Stimulated activated CD8-positive, alpha-beta memory T cell treated with anti-CD3 and anti-CD28 coated beads, Interleukin-15, amount 100 ng/mL, for 48 hours (primary cell): ENCODE data around the gene KCNG4.
"Not testable (repeated sequence)": the region's sequence is repeated elsewhere in the genome, so short reads cannot be mapped to it uniquely, and the experiment has no call there.

Experiments
- DNase-seq, 2 donors: peaks; one replicate each; pipeline ENCODE4 v3.0.0-alpha.2; 2020; ENCODE audit warnings: low read depth in 2 of 2

The KCNG4 gene

DNA sequence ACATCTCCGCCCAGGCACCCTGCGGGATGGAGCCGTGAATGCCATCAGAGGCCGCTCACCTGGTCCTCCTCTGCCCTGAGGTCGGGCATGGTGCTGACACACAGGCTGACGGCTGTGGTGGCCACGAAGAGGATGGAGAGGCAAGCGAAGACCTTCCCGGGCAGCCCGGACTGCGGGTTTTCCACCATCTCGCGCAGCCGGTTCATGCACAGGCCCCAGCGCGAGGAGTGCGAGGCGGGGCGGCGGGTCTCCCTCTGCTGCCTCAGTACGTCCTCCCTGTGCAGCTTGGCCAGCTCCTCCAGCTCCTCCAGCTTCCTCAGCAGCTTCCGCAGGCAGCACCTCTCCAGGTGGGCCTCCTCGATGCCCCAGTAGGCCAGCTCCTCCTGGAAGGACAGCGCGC, 3.1 kb downstream of the KCNG4 start:
- DNase-seq: no peak

GRCh38 chr16:84234321-84235241, 5.2 kb downstream of the KCNG4 start:
- DNase-seq: no peak

GRCh38 chr16:84233748-84234147, 6.1 kb downstream of the KCNG4 start:
- no peak for DNase-seq

GRCh38 chr16:84232969-84233368, 6.8 kb downstream of the KCNG4 start:
- no peak for DNase-seq

DNA sequence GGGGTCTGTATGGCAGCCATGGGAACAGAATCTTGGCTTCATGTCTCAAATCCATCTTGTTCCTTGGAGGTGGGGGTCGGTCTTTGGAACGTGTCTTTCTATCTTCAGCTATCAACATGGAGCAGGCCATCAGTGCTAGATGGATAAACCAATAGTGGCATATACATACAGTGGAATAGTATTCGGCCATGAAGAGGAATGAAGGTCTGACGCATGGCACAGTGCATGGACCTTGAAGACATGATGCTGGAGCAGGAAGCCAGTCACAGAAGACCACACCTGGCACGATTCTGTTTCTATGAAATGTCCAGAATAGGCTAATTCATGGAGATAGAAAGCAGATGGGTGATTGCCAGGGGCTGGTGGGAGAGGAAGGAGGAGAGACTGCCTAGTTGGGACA, 7.8 kb downstream of the KCNG4 start:
- DNase-seq: no peak

GRCh38 chr16:84229471-84229870, 10.3 kb downstream of the KCNG4 start:
- DNase-seq: no peak

DNA sequence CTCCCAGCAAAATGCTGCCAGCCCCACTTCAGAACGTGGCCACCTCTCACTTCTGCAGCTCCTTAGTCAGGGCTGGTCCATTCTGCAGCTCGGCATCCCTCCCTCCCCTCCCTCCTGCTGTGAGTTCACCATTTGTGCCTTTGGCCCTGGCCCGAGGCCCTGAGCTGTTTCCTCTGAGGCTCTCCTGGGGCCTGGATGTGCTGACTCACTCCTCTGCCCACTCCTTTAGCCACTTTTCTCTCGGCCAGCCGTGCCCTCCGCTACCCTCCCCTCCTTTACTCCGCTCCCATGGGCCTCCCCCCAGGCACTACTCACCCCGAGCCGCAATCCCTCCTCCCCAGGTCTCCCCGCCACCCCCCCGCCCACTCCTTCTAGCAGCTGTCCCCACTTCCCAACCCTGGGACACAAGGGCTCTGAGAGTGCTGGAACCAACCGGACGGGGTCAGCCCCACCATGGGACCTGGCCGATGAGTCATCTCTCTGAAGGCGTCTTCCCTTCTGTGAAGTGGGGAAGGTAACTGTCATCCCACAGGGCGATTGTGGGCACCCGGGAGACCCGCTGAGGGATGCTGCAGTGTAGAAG, 11.5 kb downstream of the KCNG4 start:
- no peak for DNase-seq

DNA sequence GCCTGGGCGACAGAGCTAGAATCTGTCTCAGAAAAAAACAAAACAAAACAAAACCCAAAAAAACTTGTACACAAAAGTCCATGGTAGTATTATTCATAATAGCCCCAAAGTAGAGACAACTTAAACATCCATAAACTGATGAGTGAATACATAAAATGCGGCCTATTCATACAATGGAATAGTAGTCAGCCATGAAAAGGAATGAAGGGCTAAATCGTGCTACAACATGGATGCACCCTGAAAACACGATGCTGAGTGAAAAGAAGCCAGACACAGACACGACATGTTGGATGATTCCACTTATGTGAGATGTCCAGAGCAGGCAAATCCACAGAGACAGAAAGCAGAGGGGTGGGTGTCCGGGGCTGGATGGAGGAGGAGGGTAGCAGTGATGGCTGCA, 12.3 kb downstream of the KCNG4 start:
- no peak for DNase-seq

GRCh38 chr16:84226026-84226425, 13.8 kb downstream of the KCNG4 start:
- DNase-seq: no peak

- no peak for DNase-seq
These were observed 14.2 kb downstream of the KCNG4 start for GRCh38 chr16:84225571-84225970.

DNA sequence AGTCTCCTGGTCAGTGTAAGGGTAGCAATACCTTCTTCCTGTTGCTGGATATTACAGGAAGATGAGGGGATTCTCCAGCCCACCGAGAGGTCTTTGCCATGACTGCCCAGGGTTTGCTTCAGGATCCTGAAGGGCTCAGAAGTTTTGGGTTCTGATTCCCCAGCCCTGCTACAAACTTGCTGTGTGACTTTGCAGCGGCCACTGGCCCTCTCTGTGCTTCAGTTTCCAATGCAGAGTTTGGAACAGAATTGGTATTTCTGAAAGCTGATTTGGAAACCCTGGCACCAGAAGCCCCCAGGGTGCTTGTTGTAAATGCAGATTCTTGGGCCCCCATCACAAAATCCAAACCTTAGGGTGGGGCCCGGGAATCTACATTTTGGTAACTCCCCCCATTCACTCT, 14.7 kb downstream of the KCNG4 start:
- DNase-seq: no peak

GRCh38 chr16:84224554-84224953, 15.3 kb downstream of the KCNG4 start:
- no peak for DNase-seq

DNA sequence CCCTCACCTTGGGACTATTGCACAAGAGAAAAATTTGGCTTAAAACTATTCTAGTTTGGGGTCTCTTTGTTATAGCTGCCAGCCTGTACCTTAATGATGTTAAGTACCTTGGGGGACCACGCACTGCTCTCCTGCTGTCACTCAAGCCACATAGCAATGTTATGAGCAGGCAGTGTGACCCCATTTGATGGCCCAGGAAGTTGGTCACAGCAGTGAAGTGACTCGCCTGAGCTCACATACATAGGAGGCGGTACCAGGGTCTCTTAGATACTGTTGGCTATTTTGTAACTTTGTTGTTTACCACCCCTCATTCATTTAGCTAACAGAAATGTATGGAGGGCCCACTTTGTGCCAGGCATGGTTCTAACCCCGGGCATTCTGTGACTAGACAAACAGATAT, 16.4 kb downstream of the KCNG4 start:
- DNase-seq: no peak

DNA sequence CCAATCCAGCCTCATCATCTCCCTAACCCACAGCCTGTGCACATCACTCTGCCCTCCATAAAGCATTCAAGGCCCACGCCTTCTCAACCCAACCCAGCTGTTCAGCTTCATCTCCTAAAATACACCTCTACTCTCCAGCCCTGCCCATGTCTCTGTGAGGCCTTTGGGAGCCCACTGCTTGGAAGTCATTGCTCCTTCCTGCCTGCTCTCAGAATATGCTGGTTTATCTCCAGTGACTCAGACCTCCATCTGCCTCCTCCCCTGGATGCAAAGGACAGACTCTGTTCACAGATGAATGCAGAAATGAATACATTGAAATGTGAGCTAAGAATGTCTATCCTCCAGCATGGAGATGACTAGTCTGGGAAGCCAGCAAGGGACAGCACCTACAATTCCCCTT, 19.0 kb downstream of the KCNG4 start:
- DNase-seq: no peak

DNA sequence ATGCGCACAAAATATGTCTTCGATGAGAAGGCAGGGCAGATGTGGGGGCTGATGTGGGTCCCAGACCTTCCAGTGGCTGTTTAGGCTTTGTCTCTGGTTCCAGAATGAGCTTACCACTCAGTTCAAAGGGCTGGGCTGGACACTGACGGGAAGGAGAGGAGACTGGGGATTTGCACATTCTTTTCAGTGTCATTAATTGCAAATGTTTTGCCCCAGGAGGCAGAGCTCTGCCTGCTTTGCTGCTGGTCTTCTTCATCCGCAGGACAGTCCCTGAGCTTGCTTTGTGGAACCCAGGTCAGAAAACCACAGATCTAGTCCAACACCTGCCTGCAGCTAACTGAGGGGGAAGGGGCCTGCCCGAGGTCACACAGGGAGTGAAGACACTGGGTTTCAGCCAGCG, 20.9 kb downstream of the KCNG4 start:
- DNase-seq: no peak

DNA sequence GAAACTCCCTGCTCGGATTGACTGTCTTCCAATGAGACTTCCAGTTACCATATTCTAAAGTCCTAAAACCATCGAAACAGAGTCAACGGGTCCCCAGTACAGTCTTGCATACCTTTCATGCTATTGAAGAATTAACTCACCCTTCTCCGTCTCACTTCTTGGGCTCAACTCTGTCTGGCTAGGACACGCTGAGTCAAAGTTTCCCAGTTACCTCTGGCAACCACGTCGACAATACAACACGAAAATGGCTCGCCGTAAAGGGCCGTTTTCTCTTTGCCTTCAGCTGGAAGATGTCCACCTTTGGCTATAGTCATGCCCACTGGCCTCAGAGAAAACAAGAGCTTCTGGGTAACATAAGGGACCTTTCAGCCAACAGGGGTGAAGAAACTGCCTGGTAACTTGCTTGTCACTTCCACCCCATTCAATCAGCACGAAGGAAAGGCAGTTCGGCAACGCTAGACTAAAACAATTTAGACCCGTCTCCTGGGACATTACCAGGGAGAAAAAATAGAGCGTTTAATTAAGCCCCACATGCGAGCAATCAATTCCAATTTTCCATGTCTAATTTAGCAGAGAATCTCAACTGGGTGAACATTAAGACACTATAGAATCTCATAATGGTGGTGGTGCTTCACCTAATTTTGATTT, 21.5 kb downstream of the KCNG4 start:
- DNase-seq: no peak

- not testable (repeated sequence) for DNase-seq
These were observed 23.7 kb downstream of the KCNG4 start for GRCh38 chr16:84216144-84216543.

GRCh38 chr16:84215531-84215930, 24.3 kb downstream of the KCNG4 start:
- no peak for DNase-seq

- no peak for DNase-seq
These were observed 25.3 kb downstream of the KCNG4 start for GRCh38 chr16:84214451-84215066.

DNA sequence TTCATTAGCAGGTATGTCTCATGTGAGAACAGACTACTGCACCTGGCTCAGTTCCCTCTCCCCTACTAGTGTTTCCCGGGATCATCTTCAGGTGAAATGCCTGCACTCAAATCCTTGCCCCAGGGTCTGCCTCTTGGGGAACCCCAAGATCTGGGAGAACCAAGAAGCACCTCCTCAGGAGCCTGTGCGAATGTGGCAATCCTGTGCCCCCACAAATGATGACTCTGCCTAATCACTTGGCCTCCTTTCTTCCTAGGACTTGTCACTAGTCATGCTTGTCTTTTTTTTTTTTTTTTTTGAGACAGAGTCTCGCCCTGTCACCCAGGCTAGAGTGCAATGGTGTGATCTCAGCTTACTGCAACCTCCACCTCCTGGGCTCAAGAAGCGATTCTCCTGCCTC, 27.2 kb downstream of the KCNG4 start:
- DNase-seq: no peak

DNA sequence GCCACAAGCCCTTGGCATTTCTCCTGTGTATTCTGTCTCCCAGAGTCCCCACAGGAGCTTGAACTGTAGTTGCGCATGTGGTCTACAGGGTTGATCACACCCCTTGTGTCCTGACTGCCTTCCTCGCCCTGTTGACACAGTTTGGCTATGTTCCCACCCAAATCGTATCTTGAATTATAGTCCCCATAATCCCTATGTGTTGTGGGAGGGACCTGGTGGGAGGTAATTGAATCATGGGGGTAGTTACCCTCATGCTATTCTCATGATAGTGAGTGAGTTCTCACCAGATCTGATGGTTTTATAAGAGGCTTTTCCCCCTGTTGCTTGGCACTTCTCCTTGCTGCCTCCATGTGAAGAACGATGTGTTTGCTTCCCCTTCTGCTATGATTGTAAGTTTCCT, 27.7 kb downstream of the KCNG4 start:
- no peak for DNase-seq

- DNase-seq: no peak
These were observed 29.8 kb downstream of the KCNG4 start for GRCh38 chr16:84209989-84210388.

DNA sequence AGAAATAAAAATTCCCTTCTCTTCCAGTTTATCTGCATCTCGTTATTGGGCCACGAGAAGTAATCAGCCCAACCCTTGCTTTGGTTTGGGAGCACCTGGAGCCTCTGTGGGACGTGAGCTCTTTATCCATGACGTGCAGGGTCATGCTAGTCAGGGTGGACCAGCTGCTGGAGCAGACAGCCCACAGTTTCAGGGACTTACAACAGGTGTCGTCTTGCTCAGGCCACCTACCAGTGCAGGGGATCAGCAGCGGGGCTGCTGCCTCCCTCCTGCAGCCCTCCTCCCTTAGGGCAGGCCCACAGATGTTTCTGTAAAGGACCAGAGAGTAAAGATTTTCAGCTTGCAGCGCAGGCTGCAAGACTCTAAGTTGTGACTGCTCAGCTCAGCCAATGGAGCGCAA, 31.9 kb downstream of the KCNG4 start:
- no peak for DNase-seq
